Measurements from ENCODE around the gene NELL2.
"Not testable (repeated sequence)": the region's sequence is repeated elsewhere in the genome, so short reads cannot be mapped to it uniquely, and the experiment has no call there.

NELL2 gene

GRCh38 chr12:44775901-44776300 is 100.2 kb downstream of the NELL2 start:
- DNase-seq: no peak

GRCh38 chr12:44774815-44775411 is 101.2 kb downstream of the NELL2 start:
- no peak for DNase-seq

- DNase-seq: no peak
Measured at GRCh38 chr12:44771485-44772021, 104.6 kb downstream of the NELL2 start.

- no peak for DNase-seq
Measured at GRCh38 chr12:44765796-44766195, 110.3 kb downstream of the NELL2 start.

GRCh38 chr12:44763021-44763420 is 113.1 kb downstream of the NELL2 start:
- DNase-seq: no peak

GRCh38 chr12:44759289-44759688 is 116.8 kb downstream of the NELL2 start:
- no peak for DNase-seq

- DNase-seq: no peak
Measured at GRCh38 chr12:44750468-44750867, 125.6 kb downstream of the NELL2 start.

GRCh38 chr12:44749566-44749965 is 126.5 kb downstream of the NELL2 start:
- DNase-seq: no peak

GRCh38 chr12:44748950-44749468 is 127.1 kb downstream of the NELL2 start:
- DNase-seq: no peak

- DNase-seq: not testable (repeated sequence)
Measured at GRCh38 chr12:44741292-44741980, 134.7 kb downstream of the NELL2 start.

- no peak for DNase-seq
Measured at GRCh38 chr12:44738051-44738450, 138.1 kb downstream of the NELL2 start.

GRCh38 chr12:44728566-44728965 is 147.5 kb downstream of the NELL2 start:
- DNase-seq: no peak

GRCh38 chr12:44720265-44720664 is 155.8 kb downstream of the NELL2 start:
- DNase-seq: no peak

GRCh38 chr12:44717612-44718011 is 158.5 kb downstream of the NELL2 start:
- DNase-seq: no peak

- no peak for DNase-seq
Measured at GRCh38 chr12:44716711-44717110, 159.4 kb downstream of the NELL2 start.

- DNase-seq: no peak
Measured at GRCh38 chr12:44711736-44712135, 164.4 kb downstream of the NELL2 start.

GRCh38 chr12:44709166-44709565 is 166.9 kb downstream of the NELL2 start:
- no peak for DNase-seq

- DNase-seq: no peak
Measured at GRCh38 chr12:44708218-44708617, 167.9 kb downstream of the NELL2 start.

GRCh38 chr12:44703182-44703910 is 172.8 kb downstream of the NELL2 start:
- DNase-seq: no peak

- no peak for DNase-seq
Measured at GRCh38 chr12:44697511-44697910, 178.6 kb downstream of the NELL2 start.

GRCh38 chr12:44696542-44696941 is 179.6 kb downstream of the NELL2 start:
- no peak for DNase-seq

- no peak for DNase-seq
Measured at GRCh38 chr12:44694017-44694416, 182.1 kb downstream of the NELL2 start.

- DNase-seq: no peak
Measured at GRCh38 chr12:44689587-44689986, 186.5 kb downstream of the NELL2 start.

Measured in activated gamma-delta T cell (primary cell).